Loucy (cell line): ENCODE results near the gene PACRG.

Experiments used
- H2AFZ ChIP-seq: fragments of 200-600 bp; sonication (generic); 2 replicates; pipeline ENCODE4 v1.6.0; 2016; ENCODE audit warnings: antibody characterized with exemption, mild to moderate bottlenecking, low read length, moderate library complexity
- H3F3A ChIP-seq: fragments of 200-600 bp; 2 replicates; pipeline ENCODE4 v1.6.0; 2016; ENCODE audit warnings: antibody characterized with exemption, low read depth, mild to moderate bottlenecking
- H3K27me3 ChIP-seq: fragments of 200-600 bp; sonication (generic); 2 replicates; pipeline ENCODE4 v1.6.1; 2014; ENCODE audit warnings: low read length, mild to moderate bottlenecking; ENCODE audit not compliant: insufficient read depth, poor library complexity, severe bottlenecking
- H3K36me3 ChIP-seq: fragments of 200-600 bp; sonication (generic); 2 replicates; pipeline ENCODE4 v1.6.1; 2016; ENCODE audit warnings: low read length; ENCODE audit not compliant: insufficient read depth
- H3K4me1 ChIP-seq: fragments of 200-600 bp; sonication (generic); 2 replicates; pipeline ENCODE4 v1.5.1; 2014; ENCODE audit warnings: low read length, mild to moderate bottlenecking; ENCODE audit not compliant: insufficient read depth, poor library complexity, severe bottlenecking
- H3K4me2 ChIP-seq: fragments of 200-600 bp; sonication (generic); 2 replicates; pipeline ENCODE4 v1.6.0; 2014; ENCODE audit warnings: antibody characterized with exemption, low read length, low read depth, mild to moderate bottlenecking; ENCODE audit not compliant: poor library complexity, severe bottlenecking
- H3K4me3 ChIP-seq: fragments of 200-600 bp; sonication (generic); 2 replicates; pipeline ENCODE4 v1.5.1; 2014; ENCODE audit warnings: low read length, mild to moderate bottlenecking, mixed read lengths; ENCODE audit not compliant: poor library complexity, severe bottlenecking
- H3K79me2 ChIP-seq: fragments of 200-600 bp; sonication (generic); 2 replicates; pipeline ENCODE4 v1.6.1; 2014; ENCODE audit warnings: low read length; ENCODE audit not compliant: insufficient read depth
- H3K9ac ChIP-seq: fragments of 200-600 bp; sonication (generic); 2 replicates; pipeline ENCODE4 v1.6.0; 2014; ENCODE audit warnings: mild to moderate bottlenecking, low read depth, low read length, moderate library complexity; ENCODE audit not compliant: poor library complexity, severe bottlenecking
- H3K9me2 ChIP-seq: fragments of 200-600 bp; sonication (generic); replicated peaks from 2 replicates; pipeline ENCODE4 v1.6.1; 2016; ENCODE audit warnings: low read depth, low read length, mixed read lengths
- H3K9me3 ChIP-seq: fragments of 200-600 bp; sonication (generic); 2 replicates; pipeline ENCODE4 v1.6.1; 2014; ENCODE audit warnings: mild to moderate bottlenecking, antibody characterized with exemption, low read length, low read depth; ENCODE audit not compliant: insufficient read depth
- H4K20me1 ChIP-seq: fragments of 200-600 bp; sonication (generic); 2 replicates; pipeline ENCODE4 v1.6.0; 2014; ENCODE audit warnings: antibody characterized with exemption, low read length, mild to moderate bottlenecking; ENCODE audit not compliant: insufficient read depth, poor library complexity, severe bottlenecking
- EZH2phosphoT487 ChIP-seq: fragments of 200-600 bp; IDR thresholded peaks from 2 replicates; pipeline ENCODE4 v1.6.1; 2018; ENCODE audit warnings: antibody characterized with exemption, mild to moderate bottlenecking, moderate library complexity, borderline replicate concordance
- TF ChIP-seq, protein P1 (sequence below): fragments of 200-600 bp; sonication (generic); conservative IDR thresholded peaks from 2 replicates; pipeline ENCODE4 v1.5.1; 2014; ENCODE audit warnings: mild to moderate bottlenecking, antibody characterized with exemption, low read length

Gene PACRG

DNA sequence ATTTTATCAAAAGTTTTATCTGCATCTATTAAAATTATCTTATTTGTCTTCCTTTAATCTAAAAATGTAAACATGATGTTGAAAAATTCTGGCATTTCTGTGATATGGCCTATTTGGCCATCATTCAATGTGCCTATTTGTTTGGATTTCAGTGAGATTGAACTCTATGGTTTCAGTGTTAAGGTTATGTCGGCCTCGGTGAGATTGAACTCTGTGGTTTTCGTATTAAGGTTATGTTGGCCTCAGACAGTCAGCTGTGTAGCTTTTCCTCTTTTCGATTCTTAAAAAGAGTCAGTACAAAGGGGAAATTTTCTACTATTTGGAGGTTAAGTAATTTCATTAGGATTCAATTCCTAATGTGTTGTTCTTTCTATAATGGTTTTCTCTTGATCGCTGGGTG, 320.6 kb downstream of the PACRG start:
- no peaks in the 10 kb centered on the region for H3K9me2 ChIP-seq
- H3K9me3 ChIP-seq: no peaks in the 10 kb centered on the region
- no peak overlapping the region for H3K4me2 ChIP-seq
- no peak overlapping the region for H3K4me3 ChIP-seq
- H3K79me2 ChIP-seq: no peaks in the 10 kb centered on the region
- no peaks in the 10 kb centered on the region for H3K36me3 ChIP-seq
- H3K4me1 ChIP-seq: no peaks in the 10 kb centered on the region
- no peak overlapping the region for H2AFZ ChIP-seq
- no peaks in the 10 kb centered on the region for H4K20me1 ChIP-seq
- no peak overlapping the region for H3K9ac ChIP-seq
- H3K27me3 ChIP-seq: no peaks in the 10 kb centered on the region
- TF ChIP-seq, protein P1, sequence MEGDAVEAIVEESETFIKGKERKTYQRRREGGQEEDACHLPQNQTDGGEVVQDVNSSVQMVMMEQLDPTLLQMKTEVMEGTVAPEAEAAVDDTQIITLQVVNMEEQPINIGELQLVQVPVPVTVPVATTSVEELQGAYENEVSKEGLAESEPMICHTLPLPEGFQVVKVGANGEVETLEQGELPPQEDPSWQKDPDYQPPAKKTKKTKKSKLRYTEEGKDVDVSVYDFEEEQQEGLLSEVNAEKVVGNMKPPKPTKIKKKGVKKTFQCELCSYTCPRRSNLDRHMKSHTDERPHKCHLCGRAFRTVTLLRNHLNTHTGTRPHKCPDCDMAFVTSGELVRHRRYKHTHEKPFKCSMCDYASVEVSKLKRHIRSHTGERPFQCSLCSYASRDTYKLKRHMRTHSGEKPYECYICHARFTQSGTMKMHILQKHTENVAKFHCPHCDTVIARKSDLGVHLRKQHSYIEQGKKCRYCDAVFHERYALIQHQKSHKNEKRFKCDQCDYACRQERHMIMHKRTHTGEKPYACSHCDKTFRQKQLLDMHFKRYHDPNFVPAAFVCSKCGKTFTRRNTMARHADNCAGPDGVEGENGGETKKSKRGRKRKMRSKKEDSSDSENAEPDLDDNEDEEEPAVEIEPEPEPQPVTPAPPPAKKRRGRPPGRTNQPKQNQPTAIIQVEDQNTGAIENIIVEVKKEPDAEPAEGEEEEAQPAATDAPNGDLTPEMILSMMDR: no peak
- no peak for TF ChIP-seq EZH2phosphoT487
- H3F3A ChIP-seq: no peaks in the 10 kb centered on the region

DNA sequence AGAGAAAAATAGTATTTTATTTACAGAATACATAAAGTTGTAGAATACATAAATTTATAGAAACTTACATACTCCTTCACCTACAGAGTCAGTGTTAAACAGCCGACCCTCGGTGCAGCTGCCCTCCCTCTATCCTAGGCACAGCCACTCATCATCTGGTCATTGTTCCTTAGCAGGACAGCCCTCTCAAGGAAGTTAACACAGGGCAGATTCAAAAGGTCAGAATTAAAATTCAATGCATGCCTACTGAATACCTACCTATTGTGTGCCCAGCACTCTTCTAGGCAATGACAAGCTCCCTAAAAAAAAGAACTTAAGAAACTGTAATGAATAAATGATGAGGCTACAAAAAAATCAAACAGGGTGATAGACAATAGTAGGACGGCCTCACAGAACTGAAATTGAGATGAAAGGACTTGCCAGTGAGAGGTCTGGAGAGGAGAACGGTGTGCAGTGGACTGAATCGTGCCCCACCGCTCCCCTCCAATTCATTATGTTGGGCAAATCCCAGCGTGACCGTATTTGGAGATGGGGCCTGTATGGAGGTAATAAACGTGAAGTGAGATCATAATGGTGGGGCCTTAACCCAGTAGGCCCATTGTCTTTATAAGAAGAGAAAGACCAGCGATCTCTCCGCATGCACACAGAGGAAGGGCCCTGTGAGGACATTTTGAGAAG, 326.0 kb downstream of the PACRG start:
- Histone ChIP-seq H3F3A (no peaks in the 10 kb centered on the region), H2AFZ (no peak overlapping the region), H3K4me1 (no peaks in the 10 kb centered on the region), H3K4me3 (no peak overlapping the region), H3K9ac (no peak overlapping the region), H3K9me2 (no peaks in the 10 kb centered on the region), H4K20me1 (no peaks in the 10 kb centered on the region), H3K79me2 (no peaks in the 10 kb centered on the region), H3K27me3 (no peaks in the 10 kb centered on the region), H3K9me3 (no peaks in the 10 kb centered on the region; the same call in 1 of the 2 replicates), H3K36me3 (no peaks in the 10 kb centered on the region), H3K4me2 (no peak overlapping the region)
- no peak for TF ChIP-seq EZH2phosphoT487
- TF ChIP-seq, protein P1: no peak

DNA sequence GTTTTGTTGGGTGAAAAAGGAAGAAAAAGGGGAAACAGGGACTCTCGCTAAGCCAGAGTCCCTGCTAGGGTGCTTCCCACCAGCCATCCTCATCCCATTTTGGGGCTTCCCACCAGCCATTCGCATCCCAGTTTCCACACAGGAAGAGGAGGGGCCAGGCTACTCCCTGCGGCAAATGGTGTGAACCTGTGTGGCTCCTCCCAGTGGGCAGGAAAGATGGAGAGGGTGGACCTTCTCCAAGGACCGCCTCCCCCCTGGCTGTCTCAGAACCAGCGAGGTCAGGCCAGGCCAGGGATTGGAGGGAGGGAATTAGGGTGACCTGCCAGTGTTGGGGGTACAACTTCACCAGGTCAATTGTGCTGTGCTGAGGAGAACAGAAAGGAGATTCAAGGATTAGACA, 326.9 kb downstream of the PACRG start:
- H3K9ac ChIP-seq: no peak overlapping the region
- no peaks in the 10 kb centered on the region for H3K36me3 ChIP-seq
- no peaks in the 10 kb centered on the region for H3K9me2 ChIP-seq
- H2AFZ ChIP-seq: no peak overlapping the region
- H3K4me2 ChIP-seq: no peak overlapping the region
- TF ChIP-seq, protein P1: no peak
- no peak for TF ChIP-seq EZH2phosphoT487
- H3K4me3 ChIP-seq: no peak overlapping the region
- H3K9me3 ChIP-seq: no peaks in the 10 kb centered on the region; the same call in 1 of the 2 replicates
- H3K27me3 ChIP-seq: no peaks in the 10 kb centered on the region
- no peaks in the 10 kb centered on the region for H3K79me2 ChIP-seq
- H3K4me1 ChIP-seq: no peaks in the 10 kb centered on the region
- H4K20me1 ChIP-seq: no peaks in the 10 kb centered on the region
- no peaks in the 10 kb centered on the region for H3F3A ChIP-seq
